ENCODE measurements around the gene SLC49A4. TPM values are rescaled to one million over a fixed set of nuclear protein-coding genes. Genes with fewer than 3 reads are reported as not detected.

SLC49A4 gene
- total and polyA plus RNA-seq, 3 donors from 2014 or later = 12.4 to 23.7 (median 17.7) TPM

DNA sequence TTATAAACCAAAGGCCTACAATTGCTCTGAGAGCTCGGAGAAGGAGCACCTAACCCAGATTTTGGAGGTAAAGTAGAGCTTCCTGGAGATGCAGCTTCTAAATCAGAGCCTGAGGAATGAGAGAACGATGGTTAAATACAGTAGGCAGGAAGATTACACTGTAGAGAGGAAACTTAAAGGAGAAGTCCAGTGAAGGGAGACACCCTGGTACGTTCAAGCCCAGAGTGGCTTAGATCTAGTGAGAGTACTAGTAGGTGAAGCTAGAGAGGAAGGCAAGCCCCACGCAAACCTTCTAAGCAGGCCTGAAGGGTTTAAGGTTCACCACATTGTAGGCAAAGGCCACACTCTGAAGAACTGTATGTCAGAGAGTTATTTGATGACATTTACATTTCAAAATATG is 33.4 kb downstream of the SLC49A4 start:
- Histone ChIP-seq H3K4me1 (no peaks in the 10 kb centered on the region), H3K36me3 (ENCODE audit: low read depth, missing control alignments) (no peaks in the 10 kb centered on the region), H3K4me3 (no peak overlapping the region), H3K27ac (no peak overlapping the region), H3K9me3 (no peaks in the 10 kb centered on the region), H3K27me3 (no peaks in the 10 kb centered on the region)
- TF ChIP-seq, protein P1, sequence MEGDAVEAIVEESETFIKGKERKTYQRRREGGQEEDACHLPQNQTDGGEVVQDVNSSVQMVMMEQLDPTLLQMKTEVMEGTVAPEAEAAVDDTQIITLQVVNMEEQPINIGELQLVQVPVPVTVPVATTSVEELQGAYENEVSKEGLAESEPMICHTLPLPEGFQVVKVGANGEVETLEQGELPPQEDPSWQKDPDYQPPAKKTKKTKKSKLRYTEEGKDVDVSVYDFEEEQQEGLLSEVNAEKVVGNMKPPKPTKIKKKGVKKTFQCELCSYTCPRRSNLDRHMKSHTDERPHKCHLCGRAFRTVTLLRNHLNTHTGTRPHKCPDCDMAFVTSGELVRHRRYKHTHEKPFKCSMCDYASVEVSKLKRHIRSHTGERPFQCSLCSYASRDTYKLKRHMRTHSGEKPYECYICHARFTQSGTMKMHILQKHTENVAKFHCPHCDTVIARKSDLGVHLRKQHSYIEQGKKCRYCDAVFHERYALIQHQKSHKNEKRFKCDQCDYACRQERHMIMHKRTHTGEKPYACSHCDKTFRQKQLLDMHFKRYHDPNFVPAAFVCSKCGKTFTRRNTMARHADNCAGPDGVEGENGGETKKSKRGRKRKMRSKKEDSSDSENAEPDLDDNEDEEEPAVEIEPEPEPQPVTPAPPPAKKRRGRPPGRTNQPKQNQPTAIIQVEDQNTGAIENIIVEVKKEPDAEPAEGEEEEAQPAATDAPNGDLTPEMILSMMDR (IDR thresholded peaks at IDR 0.05) = no peak
- TF ChIP-seq POLR2A (IDR thresholded peaks at IDR 0.05) = no peak
- WGBS, 2 donors = 88 to 97% methylated on average over 4 of the region's 4 CpGs
- intact Hi-C loops (cut with DNase I; ENCODE audit: low total_unique reads) = no loop called here
- DNase-seq = no peak

DNA sequence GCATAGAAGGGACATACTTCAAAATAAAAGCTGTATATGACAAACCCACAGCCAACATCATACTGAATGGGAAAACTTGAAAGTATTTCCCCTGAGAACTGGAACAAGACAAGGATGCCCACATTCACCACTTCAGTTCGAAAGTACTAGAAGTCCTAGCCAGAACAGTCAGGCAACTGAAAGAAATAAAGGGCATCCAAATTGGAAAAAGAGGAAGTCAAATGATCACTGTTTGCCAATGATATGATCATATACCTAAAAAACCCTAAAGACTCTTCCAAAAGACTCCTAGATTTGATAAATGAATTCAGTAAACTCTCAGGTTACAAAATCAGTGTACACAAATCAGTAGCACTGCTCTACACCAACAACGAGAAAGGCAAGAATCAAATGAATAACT is 40.7 kb downstream of the SLC49A4 start:
- Histone ChIP-seq H3K4me1 (no peaks in the 10 kb centered on the region), H3K4me3 (no peak overlapping the region), H3K9me3 (no peaks in the 10 kb centered on the region), H3K27me3 (no peaks in the 10 kb centered on the region), H3K36me3 (ENCODE audit: low read depth, missing control alignments) (no peaks in the 10 kb centered on the region), H3K27ac (no peak overlapping the region)
- TF ChIP-seq POLR2A (IDR thresholded peaks at IDR 0.05) = no peak
- WGBS, 2 donors = 93 to 97% methylated on average over 2 of the region's 2 CpGs
- no peak for DNase-seq
- intact Hi-C loops (cut with DNase I; ENCODE audit: low total_unique reads) = no loop called here

DNA sequence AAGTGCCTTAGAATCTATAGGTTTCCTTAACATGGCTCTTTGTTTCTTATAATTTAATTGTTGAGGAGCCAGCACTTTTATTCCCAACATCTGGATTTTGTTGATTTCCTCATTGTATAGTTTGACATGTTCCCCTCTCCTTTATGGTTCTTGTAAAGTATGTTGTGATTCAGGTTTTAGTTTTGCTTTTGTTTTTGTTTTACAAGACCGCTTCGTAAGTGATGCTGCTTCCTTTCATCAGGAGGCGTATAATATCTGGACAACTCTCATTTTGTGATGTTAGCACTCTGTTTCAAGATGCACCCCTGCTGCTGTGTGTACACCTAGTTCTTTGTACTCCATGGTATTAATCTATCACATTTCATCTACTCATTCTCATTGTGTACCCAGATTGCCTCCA is 48.7 kb downstream of the SLC49A4 start:
- Histone ChIP-seq H3K4me3 (no peak overlapping the region), H3K27ac (no peak overlapping the region), H3K36me3 (ENCODE audit: low read depth, missing control alignments) (no peaks in the 10 kb centered on the region), H3K4me1 (no peaks in the 10 kb centered on the region), H3K9me3 (no peaks in the 10 kb centered on the region), H3K27me3 (no peaks in the 10 kb centered on the region)
- WGBS, 2 donors = 47 to 53% methylated on average over 3 of the region's 3 CpGs
- TF ChIP-seq, protein P1 (IDR thresholded peaks at IDR 0.05) = no peak
- TF ChIP-seq POLR2A (IDR thresholded peaks at IDR 0.05) = no peak
- no peak for DNase-seq
- intact Hi-C loops (cut with DNase I; ENCODE audit: low total_unique reads) = no loop called here

DNA sequence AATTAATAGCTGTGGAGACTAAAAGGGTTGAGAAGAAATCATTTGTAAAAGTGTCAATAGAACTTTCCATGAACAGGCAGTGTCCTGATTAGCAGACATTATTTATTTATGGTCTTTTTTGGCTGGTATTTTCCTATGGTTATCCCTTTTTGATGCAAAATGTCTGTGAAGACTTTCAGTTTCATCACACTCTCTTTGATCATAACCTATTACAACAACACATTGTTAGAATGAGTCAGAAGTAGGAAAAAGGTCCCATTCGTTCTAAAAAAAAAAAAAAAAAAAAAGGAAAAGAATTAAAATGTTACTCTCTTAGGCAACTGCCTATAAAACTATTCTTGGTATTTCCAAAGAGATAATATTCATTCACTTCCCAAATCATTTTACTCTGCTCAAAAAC is 62.1 kb downstream of the SLC49A4 start:
- intact Hi-C loops (cut with DNase I; ENCODE audit: low total_unique reads) = loop anchor here (10.0 kb wide), 1 partner anchor 398 kb away; no protein-coding TSS in a partner anchor
- H3K27me3 ChIP-seq = no peaks in the 10 kb centered on the region
- H3K36me3 ChIP-seq (ENCODE audit: low read depth, missing control alignments) = no peaks in the 10 kb centered on the region
- no peak for TF ChIP-seq POLR2A (IDR thresholded peaks at IDR 0.05)
- TF ChIP-seq, protein P1 (IDR thresholded peaks at IDR 0.05) = no peak
- no peaks in the 10 kb centered on the region for H3K9me3 ChIP-seq
- no peak overlapping the region for H3K27ac ChIP-seq
- no peaks in the 10 kb centered on the region for H3K4me1 ChIP-seq
- no peak overlapping the region for H3K4me3 ChIP-seq
- DNase-seq = no peak
- 17 to 25% methylated on average over 1 of the region's 1 CpG for WGBS, 2 donors

DNA sequence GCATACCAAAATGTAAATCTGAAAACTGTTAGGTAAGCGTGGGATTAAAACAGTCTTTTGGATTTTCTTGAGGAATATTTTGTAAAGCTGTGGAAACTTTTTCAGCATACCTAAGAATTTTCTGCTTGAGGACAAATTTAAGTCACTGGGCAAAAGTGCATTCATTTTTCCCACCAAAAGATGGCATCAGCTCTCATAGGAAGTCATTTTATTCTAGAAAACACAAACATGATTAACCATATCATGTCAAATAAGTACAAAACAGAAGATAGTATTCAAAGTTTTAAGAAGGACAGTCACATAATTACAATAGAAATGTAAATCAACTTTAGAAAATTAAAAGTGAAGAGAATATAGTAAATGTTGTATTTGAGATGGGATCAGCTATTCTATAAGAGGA is 63.5 kb downstream of the SLC49A4 start:
- Histone ChIP-seq H3K4me1 (no peaks in the 10 kb centered on the region), H3K9me3 (no peaks in the 10 kb centered on the region), H3K27ac (no peak overlapping the region), H3K36me3 (ENCODE audit: low read depth, missing control alignments) (no peaks in the 10 kb centered on the region), H3K27me3 (no peaks in the 10 kb centered on the region), H3K4me3 (no peak overlapping the region)
- TF ChIP-seq, protein P1 (IDR thresholded peaks at IDR 0.05) = peak in 2 of 3 experiments; percentile 20 to 28
- no peak for TF ChIP-seq POLR2A (IDR thresholded peaks at IDR 0.05)
- no peak for DNase-seq
- WGBS, 2 donors = 74 to 88% methylated on average over 1 of the region's 1 CpG
- intact Hi-C loops (cut with DNase I; ENCODE audit: low total_unique reads) = loop anchor here (10.0 kb wide), 1 partner anchor 396 kb away; no protein-coding TSS in a partner anchor

Measured in testis (tissue), 3 donors.